Transverse colon (tissue), 4 donors: ENCODE measurements around the gene MS4A15. TPM values are rescaled to one million over a fixed set of nuclear protein-coding genes. Genes with fewer than 3 reads are reported as not detected.

Experiments
- DNase-seq: peaks from one replicate; pipeline ENCODE4 v3.0.0-alpha.2; 2019
- H3K27ac ChIP-seq, 4 donors: fragments of 200-600 bp; sonication (generic); 2 replicates each; pipeline ENCODE4 v1.5.1; 2016 to 2018; ENCODE audit warnings: inconsistent platforms in 4 of 4
- H3K27me3 ChIP-seq: fragments of 200-600 bp; sonication (generic); 2 replicates; pipeline ENCODE4 v1.5.1; 2017; ENCODE audit warnings: inconsistent platforms
- H3K36me3 ChIP-seq, 4 donors: fragments of 200-600 bp; sonication (generic); 2 replicates each; pipeline ENCODE4 v1.5.1; 2017 to 2019; ENCODE audit warnings: inconsistent platforms in 4 of 4
- H3K4me1 ChIP-seq, 4 donors: fragments of 200-600 bp; sonication (generic); 2 replicates each; pipeline ENCODE4 v1.5.1; 2017 to 2020; ENCODE audit warnings: inconsistent platforms in 4 of 4
- H3K4me3 ChIP-seq, 4 donors: fragments of 200-600 bp; sonication (generic); 1 replicate in 1 of 4; 2 replicates in 3 of 4; pipeline versions ENCODE4 v1.5.1 to v1.6.1; 2017 to 2019; ENCODE audit warnings: inconsistent platforms in 4 of 4
- H3K9me3 ChIP-seq, 2 donors: fragments of 200-600 bp; sonication (generic); 2 replicates each; pipeline ENCODE4 v1.5.1; 2017 to 2019; ENCODE audit warnings: inconsistent platforms in 2 of 2
- CTCF ChIP-seq, 5 experiments: fragments of 200-600 bp in 3 of 5; fragments of 450-650 bp in 2 of 5; sonication (generic) in 3 of 5; IDR thresholded peaks; 1 replicate in 2 of 5; 2 replicates in 3 of 5; pipeline ENCODE4 v1.5.1; 2016 to 2017; ENCODE audit warnings: antibody characterized with exemption in 5 of 5, inconsistent platforms in 3 of 5, mild to moderate bottlenecking in 2 of 5, moderate library complexity in 1 of 5
- EP300 ChIP-seq: sonication (generic); formaldehyde crosslinking; IDR thresholded peaks from one replicate; pipeline ENCODE4 v1.6.1; 2017; ENCODE audit warnings: antibody characterized with exemption, low read depth
- POLR2A ChIP-seq: fragments of 450-650 bp; IDR thresholded peaks from one replicate; pipeline ENCODE4 v1.6.1; 2016; ENCODE audit warnings: antibody characterized with exemption, mild to moderate bottlenecking, moderate library complexity
- POLR2AphosphoS5 ChIP-seq, 3 donors: sonication (generic); formaldehyde crosslinking; IDR thresholded peaks; one replicate each; pipeline ENCODE4 v1.6.1; 2016; ENCODE audit warnings: antibody characterized with exemption in 3 of 3
- WGBS, 2 donors: methylation state at CpG; one replicate each; pipeline ENCODE4 v1.1.5; 2018; ENCODE audit warnings: low coverage in 1 of 2; 5-methylcytosine and 5-hydroxymethylcytosine counted together
- in situ Hi-C, 4 donors: fragments of 200-750 bp; cut with MboI; loops; one replicate each; pipeline versions ENCODE4 v1.15.0 to v1.15.1; 2017; ENCODE audit warnings: low sequenced_read_pairs in 3 of 4, low pct_ligation_motif_present in 1 of 4, low pct_unique_long_range_greater_than_20kb in 1 of 4
- intact Hi-C: fragments of 100-400 bp; cut with DNase I; formaldehyde crosslinking; loops from one replicate; pipeline ENCODE4 v1.15.1; 2023; ENCODE audit warnings: low total_unique reads
- total RNA-seq, 4 donors: library from RNA; depleted of rRNA; stranded (reverse); fragments of >200 nt; gene quantifications; one replicate each; pipeline ENCODE4 v1.1.0, GENCODE V29; 2016

Gene MS4A15
- total RNA-seq, 4 donors from 2014 or later: not detected

GRCh38 chr11:60724420-60724819 lies 32.2 kb upstream of the MS4A15 start, which contains the start of gene MS4A18:
MS4A18 (plus strand) TSS chr11:60724720.
- peaks cover 0 to 9% (median 6%) of the 10 kb centered on the region in 4 donors for H3K4me1 ChIP-seq
- intact Hi-C loops (no loop called here), in situ Hi-C loops (no loop called here)
- TF ChIP-seq POLR2AphosphoS5 (IDR thresholded peaks at IDR 0.05) (no peak), CTCF (IDR thresholded peaks at IDR 0.05) (no peak), POLR2A (no peak), EP300 (no peak)
- no peak within 1 kb of the TSS for H3K27ac ChIP-seq
- no peaks in the 10 kb centered on the region for H3K9me3 ChIP-seq
- no peak within 1 kb of the TSS for H3K4me3 ChIP-seq
- 54 to 77% methylated on average over 2 to 3 of the region's 3 CpGs for WGBS, 2 donors
- DNase-seq: no peak
- H3K27me3 ChIP-seq: peaks cover 27% of the 10 kb centered on the region
- H3K36me3 ChIP-seq: no peaks in the 10 kb centered on the region

GRCh38 chr11:60725592-60725991 lies 31.1 kb upstream of the MS4A15 start:
- H3K27ac ChIP-seq: no peak overlapping the region
- peaks cover 0 to under 1% (median 0%) of the 10 kb centered on the region in 4 donors for H3K4me1 ChIP-seq
- H3K36me3 ChIP-seq: no peaks in the 10 kb centered on the region
- peaks cover 27% of the 10 kb centered on the region for H3K27me3 ChIP-seq
- WGBS, 2 donors: 94 to 100% methylated on average over 1 of the region's 1 CpG
- no peak for DNase-seq
- in situ Hi-C loops: no loop called here
- no peak overlapping the region for H3K4me3 ChIP-seq
- intact Hi-C loops: no loop called here
- no peaks in the 10 kb centered on the region for H3K9me3 ChIP-seq
- TF ChIP-seq POLR2A (no peak), EP300 (no peak), POLR2AphosphoS5 (IDR thresholded peaks at IDR 0.05) (no peak), CTCF (IDR thresholded peaks at IDR 0.05) (no peak)

- in situ Hi-C loops (no loop called here), intact Hi-C loops (no loop called here)
- Histone ChIP-seq H3K36me3 (no peaks in the 10 kb centered on the region), H3K4me1 (no peaks in the 10 kb centered on the region), H3K27me3 (no peaks in the 10 kb centered on the region), H3K27ac (no peak overlapping the region), H3K9me3 (no peaks in the 10 kb centered on the region), H3K4me3 (no peak overlapping the region)
- DNase-seq: no peak
- WGBS, 2 donors: 76 to 84% methylated on average over 8 of the region's 8 CpGs
- TF ChIP-seq POLR2A (no peak), EP300 (no peak), CTCF (IDR thresholded peaks at IDR 0.05) (no peak)
These were observed 25.1 kb upstream of the MS4A15 start for GRCh38 chr11:60731586-60731985.

- Histone ChIP-seq H3K36me3 (no peaks in the 10 kb centered on the region), H3K4me3 (no peak overlapping the region), H3K27ac (no peak overlapping the region), H3K9me3 (no peaks in the 10 kb centered on the region), H3K27me3 (peaks cover 7% of the 10 kb centered on the region), H3K4me1 (no peaks in the 10 kb centered on the region)
- intact Hi-C loops (no loop called here), in situ Hi-C loops (no loop called here)
- no peak for TF ChIP-seq CTCF (IDR thresholded peaks at IDR 0.05)
- TF ChIP-seq POLR2A: no peak
- TF ChIP-seq POLR2AphosphoS5 (IDR thresholded peaks at IDR 0.05): no peak
- TF ChIP-seq EP300: no peak
- DNase-seq: no peak
- WGBS, 2 donors: 59 to 65% methylated on average over 4 of the region's 4 CpGs
These were observed 22.4 kb upstream of the MS4A15 start for GRCh38 chr11:60734279-60734678.
